HG03095 (cell line): Measurements from ENCODE around the gene PLXNA1.

Experiments used
- ATAC-seq: cut with Tn5 transposase; IDR thresholded peaks from one replicate; pipeline ENCODE4 v1.9.1; 2021; ENCODE audit warnings: moderate library complexity; ENCODE audit not compliant: unreplicated experiment

Gene PLXNA1

GRCh38 chr3:126999383-126999782, 16.5 kb downstream of the PLXNA1 start:
- no peak for ATAC-seq

GRCh38 chr3:127000119-127000518, 17.2 kb downstream of the PLXNA1 start:
- ATAC-seq = no peak

- no peak for ATAC-seq
Measured at GRCh38 chr3:127000761-127001160, 17.8 kb downstream of the PLXNA1 start.

- ATAC-seq = no peak
Measured at GRCh38 chr3:127001486-127002194, 18.7 kb downstream of the PLXNA1 start.

GRCh38 chr3:127002195-127003174, 19.6 kb downstream of the PLXNA1 start:
- no peak for ATAC-seq

GRCh38 chr3:127003175-127003555, 20.2 kb downstream of the PLXNA1 start:
- no peak for ATAC-seq

- no peak for ATAC-seq
Measured at GRCh38 chr3:127003601-127004280, 20.8 kb downstream of the PLXNA1 start.

- ATAC-seq = no peak
Measured at GRCh38 chr3:127004641-127005397, 21.9 kb downstream of the PLXNA1 start.

- no peak for ATAC-seq
Measured at GRCh38 chr3:127005864-127006500, 23.1 kb downstream of the PLXNA1 start.

GRCh38 chr3:127006781-127007436, 24.0 kb downstream of the PLXNA1 start:
- no peak for ATAC-seq

- no peak for ATAC-seq
Measured at GRCh38 chr3:127008236-127008635, 25.3 kb downstream of the PLXNA1 start.

- no peak for ATAC-seq
Measured at GRCh38 chr3:127009531-127009930, 26.6 kb downstream of the PLXNA1 start.

GRCh38 chr3:127011270-127011992, 28.5 kb downstream of the PLXNA1 start:
- no peak for ATAC-seq

GRCh38 chr3:127012091-127012490, 29.2 kb downstream of the PLXNA1 start:
- ATAC-seq = no peak

GRCh38 chr3:127013181-127013580, 30.3 kb downstream of the PLXNA1 start:
- no peak for ATAC-seq

GRCh38 chr3:127013758-127014535, 31.0 kb downstream of the PLXNA1 start:
- ATAC-seq = no peak

GRCh38 chr3:127014536-127015281, 31.8 kb downstream of the PLXNA1 start:
- no peak for ATAC-seq
